Pancreas (tissue), 10 donors: ENCODE data around the gene RIMKLB. TPM values are rescaled to one million over a fixed set of nuclear protein-coding genes. Genes with fewer than 3 reads are reported as not detected.
"Not testable (repeated sequence)": the region's sequence is repeated elsewhere in the genome, so short reads cannot be mapped to it uniquely, and the experiment has no call there.

Experiments used
- ATAC-seq, 4 donors: fragments of 200-7000 bp; cut with Tn5 transposase; one replicate each; pipeline versions ENCODE4 v1.8.0 to v1.9.1; 2020; ENCODE audit warnings: mild to moderate bottlenecking in 4 of 4, moderate library complexity in 4 of 4
- DNase-seq, 6 donors: peaks; one replicate each; pipeline ENCODE4 v3.0.0-alpha.2; 2020
- FAIRE-seq: peaks from 2 replicates; lab custom pipeline; 2012; peaks lifted over from hg19 to GRCh38; lab: Jason Lieb, UNC
- H3K27ac ChIP-seq, 4 donors: fragments of 200-600 bp; sonication (generic); 1 replicate in 3 of 4; 2 replicates in 1 of 4; pipeline versions ENCODE4 v1.5.0 to v1.8.0; 2020
- H3K27me3 ChIP-seq, 4 donors: fragments of 200-600 bp; one replicate each; pipeline ENCODE4 v1.8.0; 2021
- H3K36me3 ChIP-seq, 3 donors: fragments of 200-600 bp; sonication (generic) in 1 of 3; one replicate each; pipeline versions ENCODE4 v1.5.0 to v1.8.0; 2020 to 2021
- H3K4me1 ChIP-seq, 3 donors: fragments of 200-600 bp; one replicate each; pipeline ENCODE4 v1.8.0; 2021
- H3K4me3 ChIP-seq, 4 donors: fragments of 200-600 bp; sonication (generic) in 2 of 4; one replicate each; pipeline versions ENCODE4 v1.5.0 to v1.8.0; 2020 to 2021
- H3K9me3 ChIP-seq, 4 donors: fragments of 200-600 bp; one replicate each; pipeline ENCODE4 v1.8.0; 2021
- CTCF ChIP-seq, 4 donors: fragments of 200-600 bp; sonication (generic) in 3 of 4; IDR thresholded peaks; one replicate each; pipeline versions ENCODE4 v1.5.0 to v1.8.0; 2021; ENCODE audit warnings: antibody characterized with exemption in 4 of 4
- WGBS, 2 donors: extraction: QIAGEN DNeasy Blood & Tissue Kit; methylation state at CpG; one replicate each; pipeline ENCODE4 v1.1.7; 2013; 5-methylcytosine and 5-hydroxymethylcytosine counted together
- intact Hi-C, 3 donors: fragments of 100-400 bp; cut with DNase I; formaldehyde crosslinking; loops; one replicate each; pipeline versions ENCODE4 v1.11.1 to v1.14.2; 2022
- polyA plus RNA-seq, 2 donors: library from polyadenylated mRNA; stranded (reverse); fragments of 200-250 nt; gene quantifications; one replicate each; pipeline ENCODE4 v1.2.3, GENCODE V29; 2013
- total RNA-seq, 6 donors: library from RNA; stranded (reverse); fragmentation: NEBNext Ultra II Directional in 4 of 6; extraction: Animal tissue kit (Norgen Biotek cat#: 25700) in 4 of 6; gene quantifications; one replicate each; pipeline versions ENCODE4 v1.2.1 to v1.2.4, GENCODE V29; 2021 to 2023
- donor health status: healthy with polysubstance abuse.
- donor health status: DM: no; HTN: no; CAD: no; lungs with moderate emphysema.
- donor health status: DM: no; HTN: no; CAD: no.
- donor health status: control.
- donor health status: control.
- donor health status: Bipolar disorder and iron deficiency.
- donor health status: DM: yes; HTN: yes; CAD: no.
- donor health status: DM: no; HTN: no; CAD: no.
- donor health status: DM: no; HTN: no; CAD: no.
- donor health status: DM: yes; HTN: yes; CAD: no.

Gene RIMKLB
- total and polyA plus RNA-seq, 8 donors = 5.1 to 46.2 (median 8.8) TPM

- H3K4me1 ChIP-seq, H3K27ac ChIP-seq, FAIRE-seq, H3K36me3 ChIP-seq, H3K9me3 ChIP-seq, H3K27me3 ChIP-seq, ATAC-seq, intact Hi-C loops, H3K4me3 ChIP-seq: not testable (repeated sequence)
- 95 to 97% methylated on average over 16 to 21 of the region's 21 CpGs for WGBS, 2 donors
- peak in 1 of 6 donors; percentile 49 for DNase-seq
Observed at GRCh38 chr12:8794611-8795010, 96.8 kb downstream of the RIMKLB start.

- ATAC-seq (no peak), DNase-seq (no peak), FAIRE-seq (no peak)
- intact Hi-C loops = no loop called here
- TF ChIP-seq CTCF (IDR thresholded peaks at IDR 0.05) = no peak
- Histone ChIP-seq H3K9me3 (no peaks in the 10 kb centered on the region), H3K36me3 (no peaks in the 10 kb centered on the region), H3K4me3 (no peak overlapping the region), H3K27me3 (no peaks in the 10 kb centered on the region), H3K4me1 (no peaks in the 10 kb centered on the region), H3K27ac (no peak overlapping the region)
- 64 to 78% methylated on average over 5 of the region's 5 CpGs for WGBS, 2 donors
Observed at GRCh38 chr12:8796831-8797626, 99.2 kb downstream of the RIMKLB start.

- H3K4me3 ChIP-seq, ATAC-seq, FAIRE-seq, H3K9me3 ChIP-seq, DNase-seq, H3K4me1 ChIP-seq, H3K27me3 ChIP-seq, H3K36me3 ChIP-seq, H3K27ac ChIP-seq, intact Hi-C loops: not testable (repeated sequence)
- 75 to 96% methylated on average over 3 of the region's 3 CpGs for WGBS, 2 donors
Observed at GRCh38 chr12:8801213-8801612, 103.4 kb downstream of the RIMKLB start.

- ATAC-seq, H3K27me3 ChIP-seq, H3K4me1 ChIP-seq, H3K9me3 ChIP-seq, H3K4me3 ChIP-seq, FAIRE-seq, H3K36me3 ChIP-seq, intact Hi-C loops, H3K27ac ChIP-seq, DNase-seq: not testable (repeated sequence)
- 28 to 40% methylated on average over 2 to 3 of the region's 3 CpGs for WGBS, 2 donors
Observed at GRCh38 chr12:8804833-8805232, 107.0 kb downstream of the RIMKLB start.

- ATAC-seq, DNase-seq, H3K27me3 ChIP-seq, H3K4me1 ChIP-seq, intact Hi-C loops, H3K27ac ChIP-seq, FAIRE-seq, H3K36me3 ChIP-seq, H3K4me3 ChIP-seq, H3K9me3 ChIP-seq: not testable (repeated sequence)
- WGBS, 2 donors = 42 to 47% methylated on average over 11 of the region's 11 CpGs
Observed at GRCh38 chr12:8805487-8805886, 107.7 kb downstream of the RIMKLB start.

GRCh38 chr12:8807084-8807483 is 109.3 kb downstream of the RIMKLB start:
- DNase-seq, H3K27ac ChIP-seq, H3K4me3 ChIP-seq, ATAC-seq, H3K9me3 ChIP-seq, FAIRE-seq, H3K27me3 ChIP-seq, H3K36me3 ChIP-seq, intact Hi-C loops, H3K4me1 ChIP-seq: not testable (repeated sequence)
- WGBS, 2 donors = 83 to 85% methylated on average over 11 of the region's 11 CpGs

GRCh38 chr12:8810112-8810511 is 112.3 kb downstream of the RIMKLB start:
- H3K36me3 ChIP-seq, H3K9me3 ChIP-seq, DNase-seq, ATAC-seq, H3K4me3 ChIP-seq, FAIRE-seq, H3K27ac ChIP-seq, H3K27me3 ChIP-seq, H3K4me1 ChIP-seq, intact Hi-C loops: not testable (repeated sequence)
- 76 to 88% methylated on average over 7 of the region's 7 CpGs for WGBS, 2 donors
